Mesenteric fat pad (tissue), 1 donor: Measurements from ENCODE around the gene RBBP5. TPM values are rescaled to one million over a fixed set of nuclear protein-coding genes. Genes with fewer than 3 reads are reported as not detected.

Source experiments
- DNase-seq: peaks from one replicate; pipeline ENCODE4 v3.0.0-alpha.2; 2020; ENCODE audit warnings: low spot score
- total RNA-seq: library from RNA; stranded (reverse); fragmentation: NEBNext Ultra II Directional; extraction: Animal tissue kit (Norgen Biotek cat#: 25700); gene quantifications from one replicate; pipeline ENCODE4 v1.2.1, GENCODE V29; 2021
- donor health status: DM: yes; HTN: yes; CAD: no.

RBBP5 gene
- total RNA-seq, 1 donor from 2014 or later, result 9.8 TPM

DNA sequence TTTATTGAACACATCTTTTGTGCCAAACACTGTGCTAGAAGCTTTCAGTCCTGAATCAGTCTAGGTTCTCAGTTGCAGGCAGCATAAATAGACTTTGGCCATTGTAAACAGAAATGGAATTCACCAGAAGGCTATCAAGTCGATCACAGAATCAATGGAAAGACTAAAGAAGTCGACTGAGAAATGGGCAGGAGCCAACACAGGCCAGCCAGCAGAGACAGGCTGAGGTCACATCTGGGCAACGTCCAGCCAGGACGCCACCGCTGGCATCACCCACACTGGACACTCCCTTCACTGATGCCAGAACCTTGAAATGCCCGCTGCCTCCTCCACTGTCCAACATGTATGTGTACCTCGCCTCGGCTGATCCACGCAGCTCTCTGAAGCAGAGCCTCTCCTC, 84.2 kb downstream of the RBBP5 start:
- no peak for DNase-seq

Other genes with a start within 250 kb of the RBBP5 start
- gene CNTN2, start 78.8 kb downstream of the RBBP5 start, total RNA-seq, result not detected
- 2.2 TPM for gene TMEM81, start 37.5 kb downstream of the RBBP5 start, total RNA-seq
- 8.5 TPM for gene DSTYK, start 89.7 kb upstream of the RBBP5 start, total RNA-seq
- 1.1 TPM for gene TMCC2, start 106.0 kb upstream of the RBBP5 start, total RNA-seq
- 1.6 TPM for gene NUAK2, start 199.8 kb upstream of the RBBP5 start, total RNA-seq
- gene KLHDC8A, start 234.9 kb upstream of the RBBP5 start, total RNA-seq, result not detected